Activated naive CD8-positive, alpha-beta T cell treated with anti-CD3 and anti-CD28 coated beads, Interleukin-2, amount 10 ng/mL, durations not matched to agents 7 days and 5 days (primary cell): ENCODE data around the gene C2orf69. TPM values are rescaled to one million over a fixed set of nuclear protein-coding genes. Genes with fewer than 3 reads are reported as not detected.

ENCODE experiments used
- ATAC-seq: fragments of 150-1000 bp; cut with Tn5 transposase; one replicate; pipeline ENCODE4 v1.10.0; 2021; ENCODE audit warnings: low read depth, moderate library complexity
- POLR2A ChIA-PET: fragments of 350-600 bp; sonication (Branson Sonifier 250); formaldehyde crosslinking; loops from one replicate; lab custom pipeline; 2021; ENCODE audit warnings: antibody characterized with exemption; lab: Charles Lee
- DNase-seq: peaks from one replicate; pipeline ENCODE4 v3.0.0; 2021
- H3K27ac Mint-ChIP-seq: one replicate; pipeline ENCODE4 v1.8.0; 2022; ENCODE audit warnings: mild to moderate bottlenecking, mixed read lengths
- H3K27me3 Mint-ChIP-seq: one replicate; pipeline ENCODE4 v1.8.0; 2022; ENCODE audit warnings: mild to moderate bottlenecking, moderate library complexity, mixed read lengths
- H3K36me3 Mint-ChIP-seq: one replicate; pipeline ENCODE4 v1.8.0; 2021; ENCODE audit warnings: mild to moderate bottlenecking, mixed read lengths
- H3K4me1 Mint-ChIP-seq: one replicate; pipeline ENCODE4 v1.8.0; 2021; ENCODE audit warnings: mixed read lengths
- H3K4me3 Mint-ChIP-seq: one replicate; pipeline ENCODE4 v1.8.0; 2022; ENCODE audit warnings: mild to moderate bottlenecking, moderate library complexity, mixed read lengths
- H3K9me3 Mint-ChIP-seq: one replicate; pipeline ENCODE4 v1.8.0; 2021; ENCODE audit warnings: mixed read lengths
- total RNA-seq, 2 experiments: library from RNA; stranded (reverse); gene quantifications; one replicate each; pipeline ENCODE4 v1.2.3, GENCODE V29; 2021

C2orf69 gene
- total RNA-seq, 2 experiments from 2014 or later = 15.7 to 15.8 TPM

- Mint-ChIP-seq H3K4me3 (no peak overlapping the region), H3K27ac (no peak overlapping the region), H3K27me3 (no peaks in the 10 kb centered on the region), H3K9me3 (no peaks in the 10 kb centered on the region), H3K4me1 (peaks cover 27% of the 10 kb centered on the region), H3K36me3 (peaks cover 16% of the 10 kb centered on the region)
- no peak for DNase-seq
- ATAC-seq = no peak
- POLR2A ChIA-PET = no interaction called here
These were observed 46.9 kb downstream of the C2orf69 start for GRCh38 chr2:199958014-199958413.

- POLR2A ChIA-PET = no interaction called here
- Mint-ChIP-seq H3K9me3 (no peaks in the 10 kb centered on the region), H3K4me1 (peaks cover 13% of the 10 kb centered on the region), H3K27me3 (no peaks in the 10 kb centered on the region), H3K36me3 (peaks cover 25% of the 10 kb centered on the region), H3K27ac (no peak overlapping the region), H3K4me3 (no peak overlapping the region)
- DNase-seq (no peak), ATAC-seq (no peak)
These were observed 51.1 kb downstream of the C2orf69 start for GRCh38 chr2:199962203-199962602.

GRCh38 chr2:199966405-199966804 is 55.3 kb downstream of the C2orf69 start:
- DNase-seq (no peak), ATAC-seq (no peak)
- Mint-ChIP-seq H3K36me3 (peaks cover 19% of the 10 kb centered on the region), H3K9me3 (no peaks in the 10 kb centered on the region), H3K4me1 (no peaks in the 10 kb centered on the region), H3K4me3 (no peak overlapping the region), H3K27me3 (no peaks in the 10 kb centered on the region), H3K27ac (no peak overlapping the region)
- POLR2A ChIA-PET = no interaction called here

GRCh38 chr2:199966976-199967375 is 55.9 kb downstream of the C2orf69 start:
- no peak for ATAC-seq
- no peaks in the 10 kb centered on the region for H3K27me3 Mint-ChIP-seq
- H3K27ac Mint-ChIP-seq = no peak overlapping the region
- H3K4me1 Mint-ChIP-seq = no peaks in the 10 kb centered on the region
- peaks cover 16% of the 10 kb centered on the region for H3K36me3 Mint-ChIP-seq
- H3K9me3 Mint-ChIP-seq = no peaks in the 10 kb centered on the region
- H3K4me3 Mint-ChIP-seq = no peak overlapping the region
- POLR2A ChIA-PET = no interaction called here
- DNase-seq = no peak

- H3K27ac Mint-ChIP-seq = no peak overlapping the region
- ATAC-seq (no peak), DNase-seq (no peak)
- no peaks in the 10 kb centered on the region for H3K4me1 Mint-ChIP-seq
- no peak overlapping the region for H3K4me3 Mint-ChIP-seq
- H3K9me3 Mint-ChIP-seq = no peaks in the 10 kb centered on the region
- POLR2A ChIA-PET = no interaction called here
- H3K36me3 Mint-ChIP-seq = peaks cover 10% of the 10 kb centered on the region
- no peaks in the 10 kb centered on the region for H3K27me3 Mint-ChIP-seq
These were observed 57.0 kb downstream of the C2orf69 start for GRCh38 chr2:199968126-199968525.

- Mint-ChIP-seq H3K27me3 (no peaks in the 10 kb centered on the region), H3K9me3 (no peaks in the 10 kb centered on the region), H3K27ac (no peak overlapping the region), H3K4me1 (no peaks in the 10 kb centered on the region), H3K4me3 (no peak overlapping the region), H3K36me3 (peaks cover 8% of the 10 kb centered on the region)
- ATAC-seq = no peak
- no peak for DNase-seq
- POLR2A ChIA-PET = no interaction called here
These were observed 61.1 kb downstream of the C2orf69 start for GRCh38 chr2:199972088-199972626.

GRCh38 chr2:199973703-199974102 is 62.6 kb downstream of the C2orf69 start:
- POLR2A ChIA-PET = no interaction called here
- Mint-ChIP-seq H3K9me3 (no peaks in the 10 kb centered on the region), H3K4me1 (peaks cover 8% of the 10 kb centered on the region), H3K27ac (no peak overlapping the region), H3K4me3 (no peak overlapping the region), H3K36me3 (peaks cover 7% of the 10 kb centered on the region), H3K27me3 (no peaks in the 10 kb centered on the region)
- ATAC-seq (no peak), DNase-seq (no peak)

GRCh38 chr2:199975273-199975895 is 64.3 kb downstream of the C2orf69 start:
- ATAC-seq (no peak), DNase-seq (no peak)
- H3K27ac Mint-ChIP-seq = no peak overlapping the region
- peaks cover 6% of the 10 kb centered on the region for H3K36me3 Mint-ChIP-seq
- peaks cover 13% of the 10 kb centered on the region for H3K4me1 Mint-ChIP-seq
- H3K9me3 Mint-ChIP-seq = no peaks in the 10 kb centered on the region
- no peaks in the 10 kb centered on the region for H3K27me3 Mint-ChIP-seq
- POLR2A ChIA-PET = interaction anchor here (0.5 kb wide), 1 partner anchor 49 kb away, joined by 5 read pairs; no protein-coding TSS in a partner anchor
- no peak overlapping the region for H3K4me3 Mint-ChIP-seq

Other genes with a start within 250 kb of the C2orf69 start
- 1 to 10 TPM; 1.7 to 2.0 TPM for gene FTCDNL1, start 60.1 kb upstream of the C2orf69 start, total RNA-seq
- gene TYW5, start 44.2 kb downstream of the C2orf69 start, total RNA-seq = 10 to 100 TPM in 1 of 2 experiments, 1 to 10 TPM in 1; 9.3 to 10.0 TPM
- gene MAIP1, start 44.3 kb downstream of the C2orf69 start, total RNA-seq = 10 to 100 TPM; 19.2 to 20.0 TPM